Measurements from ENCODE around the gene SH3BP4.

DNA sequence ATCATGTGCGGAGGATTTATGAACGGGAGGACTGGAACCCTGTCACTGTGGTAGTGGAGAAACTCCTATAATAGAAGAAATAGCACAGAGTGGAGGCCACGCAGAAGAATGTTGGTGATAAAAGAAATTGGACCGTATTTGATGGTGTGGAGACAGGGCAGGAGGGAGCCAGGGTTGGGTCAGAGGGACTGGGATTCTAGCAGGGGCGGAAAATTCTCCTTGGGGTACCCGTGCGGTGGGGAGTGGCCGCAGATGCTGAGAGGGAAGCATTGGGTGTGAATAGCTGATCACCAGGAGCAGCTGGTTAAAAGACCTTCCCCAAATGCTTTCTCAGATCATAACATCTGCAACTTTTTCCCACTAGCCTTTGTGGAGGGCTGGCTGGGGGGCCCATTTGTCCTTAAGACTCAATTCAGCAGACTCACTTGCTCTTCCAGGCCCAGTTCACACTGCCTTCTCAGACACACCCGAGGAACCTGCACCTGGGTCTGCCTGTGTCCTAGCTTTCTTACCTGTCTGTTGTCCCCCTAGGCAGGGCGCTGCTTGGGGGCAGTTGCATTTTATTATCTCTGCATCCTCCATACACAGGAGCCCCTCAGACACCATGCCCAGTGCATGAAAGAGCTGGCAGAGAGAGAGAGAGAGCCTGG is 7.1 kb downstream of the SH3BP4 start:
- TF ChIP-seq, protein P1, sequence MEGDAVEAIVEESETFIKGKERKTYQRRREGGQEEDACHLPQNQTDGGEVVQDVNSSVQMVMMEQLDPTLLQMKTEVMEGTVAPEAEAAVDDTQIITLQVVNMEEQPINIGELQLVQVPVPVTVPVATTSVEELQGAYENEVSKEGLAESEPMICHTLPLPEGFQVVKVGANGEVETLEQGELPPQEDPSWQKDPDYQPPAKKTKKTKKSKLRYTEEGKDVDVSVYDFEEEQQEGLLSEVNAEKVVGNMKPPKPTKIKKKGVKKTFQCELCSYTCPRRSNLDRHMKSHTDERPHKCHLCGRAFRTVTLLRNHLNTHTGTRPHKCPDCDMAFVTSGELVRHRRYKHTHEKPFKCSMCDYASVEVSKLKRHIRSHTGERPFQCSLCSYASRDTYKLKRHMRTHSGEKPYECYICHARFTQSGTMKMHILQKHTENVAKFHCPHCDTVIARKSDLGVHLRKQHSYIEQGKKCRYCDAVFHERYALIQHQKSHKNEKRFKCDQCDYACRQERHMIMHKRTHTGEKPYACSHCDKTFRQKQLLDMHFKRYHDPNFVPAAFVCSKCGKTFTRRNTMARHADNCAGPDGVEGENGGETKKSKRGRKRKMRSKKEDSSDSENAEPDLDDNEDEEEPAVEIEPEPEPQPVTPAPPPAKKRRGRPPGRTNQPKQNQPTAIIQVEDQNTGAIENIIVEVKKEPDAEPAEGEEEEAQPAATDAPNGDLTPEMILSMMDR (IDR thresholded peaks at IDR 0.05) = no peak
- TF ChIP-seq POLR2A (IDR thresholded peaks at IDR 0.05) = no peak
